HCT116 (cell line): ENCODE results near the gene SUN2. TPM values are rescaled to one million over a fixed set of nuclear protein-coding genes. Genes with fewer than 3 reads are reported as not detected.

Experiments
- ATAC-seq: fragments of 200-7000 bp; cut with Tn5 transposase; 2 replicates; pipeline ENCODE4 v1.9.1; 2020; ENCODE audit warnings: mild to moderate bottlenecking, moderate library complexity
- BruUV-seq: library from RNA; stranded (reverse); fragments of 400-500 nt; replicated peaks from 2 replicates; lab custom pipeline; 2021; lab: Mats Ljungman, UMichigan
- CTCF ChIA-PET: fragments of 300-600 bp; sonication (Branson Sonifier 250); formaldehyde crosslinking; loops from one replicate; lab custom pipeline; 2021; ENCODE audit warnings: antibody characterized with exemption; lab: Charles Lee
- POLR2A ChIA-PET: fragments of 300-600, 350-600 bp; sonication (Branson Sonifier 250); formaldehyde crosslinking; loops from one replicate; lab custom pipeline; 2021; ENCODE audit warnings: antibody characterized with exemption; lab: Charles Lee
- RAD21 ChIA-PET, 2 experiments: fragments of 300-600 bp; sonication (Branson Sonifier 250); formaldehyde crosslinking; loops; one replicate each; lab custom pipeline; 2023; ENCODE audit warnings: low total read pairs in 2 of 2; ENCODE audit not compliant: uncharacterized antibody in 2 of 2, unreplicated experiment in 2 of 2, low non-redundant PET in 1 of 2; lab: Charles Lee
- DNase-seq: peaks from one replicate; pipeline ENCODE4 v3.0.0-alpha.2; 2010; ENCODE audit warnings: low read depth, low spot score
- H2AFZ ChIP-seq: fragments of 200-600 bp; shearing (Covaris generic), sonication (generic); 2 replicates; pipeline ENCODE4 v1.6.1; 2017; ENCODE audit warnings: low read depth, mixed run types, mixed read lengths, antibody characterized with exemption, low read length; ENCODE audit not compliant: poor library complexity, severe bottlenecking
- H3K27ac ChIP-seq: 2 replicates; pipeline ENCODE4 v1.5.1; 2012; ENCODE audit warnings: low read depth, low read length
- H3K27me3 ChIP-seq: fragments of 200-600 bp; sonication (generic); 2 replicates; pipeline ENCODE4 v1.6.1; 2016; ENCODE audit warnings: mixed run types, low read length, mixed read lengths; ENCODE audit not compliant: insufficient read depth
- H3K36me3 ChIP-seq, 2 experiments: fragments of 200-500 bp in 1 of 2; fragments of 200-600 bp in 1 of 2; sonication (Bioruptor generic) in 1 of 2; sonication (generic) in 1 of 2; 2 replicates each; pipeline versions ENCODE4 v1.5.1 to v1.6.1; 2014 to 2016; ENCODE audit warnings: low read length in 2 of 2, inconsistent platforms in 1 of 2, mixed read lengths in 1 of 2, mixed run types in 1 of 2; ENCODE audit not compliant: insufficient read depth in 2 of 2, control insufficient read depth in 1 of 2
- H3K4me1 ChIP-seq, 2 experiments: fragments of 200-600 bp in 1 of 2; sonication (generic) in 1 of 2; 2 replicates each; pipeline versions ENCODE4 v1.5.1 to v1.6.1; 2012 to 2017; ENCODE audit warnings: low read length in 2 of 2, inconsistent platforms in 1 of 2, mild to moderate bottlenecking in 1 of 2, mixed read lengths in 1 of 2, mixed run types in 1 of 2, moderate library complexity in 1 of 2; ENCODE audit not compliant: insufficient read depth in 2 of 2, control insufficient read depth in 1 of 2
- H3K4me2 ChIP-seq: fragments of 200-600 bp; sonication (generic); 2 replicates; pipeline ENCODE4 v1.6.1; 2017; ENCODE audit warnings: mixed run types, low read length, mixed read lengths
- H3K4me3 ChIP-seq, 2 experiments: fragments of 200-600 bp in 1 of 2; sonication (generic) in 1 of 2; replicated peaks in 1 of 2; 2 replicates each; pipeline ENCODE4 v1.5.1; 2011 to 2016; ENCODE audit warnings: low read length in 2 of 2, control low read depth in 1 of 2, low read depth in 1 of 2, mild to moderate bottlenecking in 1 of 2, mixed read lengths in 1 of 2, mixed run types in 1 of 2
- H3K79me2 ChIP-seq: fragments of 200-600 bp; sonication (generic); 2 replicates; pipeline ENCODE4 v1.6.1; 2017; ENCODE audit warnings: mild to moderate bottlenecking, mixed run types, low read length, moderate library complexity, mixed read lengths; ENCODE audit not compliant: insufficient read depth
- H3K9ac ChIP-seq: fragments of 200-600 bp; sonication (generic); 2 replicates; pipeline ENCODE4 v1.6.1; 2016; ENCODE audit warnings: low read length, mixed read lengths
- H3K9me2 ChIP-seq: fragments of 200-600 bp; sonication (generic), shearing (Covaris generic); 2 replicates; pipeline ENCODE4 v1.6.1; 2017; ENCODE audit warnings: mixed run types, mild to moderate bottlenecking, moderate library complexity; ENCODE audit not compliant: insufficient read depth
- H3K9me3 ChIP-seq, 2 experiments: fragments of 200-500 bp in 1 of 2; fragments of 200-600 bp in 1 of 2; sonication (Bioruptor generic) in 1 of 2; sonication (generic) in 1 of 2; 2 replicates each; pipeline ENCODE4 v1.6.1; 2014 to 2017; ENCODE audit warnings: low read length in 2 of 2, mixed read lengths in 2 of 2, inconsistent platforms in 1 of 2, low read depth in 1 of 2, mild to moderate bottlenecking in 1 of 2, mixed run types in 1 of 2, moderate library complexity in 1 of 2; ENCODE audit not compliant: control insufficient read depth in 1 of 2, insufficient read depth in 1 of 2
- H4K20me1 ChIP-seq: fragments of 200-600 bp; sonication (generic), shearing (Covaris generic); 2 replicates; pipeline ENCODE4 v1.6.1; 2017; ENCODE audit warnings: mixed run types, mild to moderate bottlenecking, moderate library complexity; ENCODE audit not compliant: insufficient read depth
- ATF3 ChIP-seq: IDR thresholded peaks from 2 replicates; pipeline ENCODE4 v1.6.1; 2012
- CBX3 ChIP-seq: IDR thresholded peaks from 2 replicates; pipeline ENCODE4 v1.6.1; 2012; ENCODE audit warnings: low read depth
- CEBPB ChIP-seq: IDR thresholded peaks from 2 replicates; pipeline ENCODE4 v1.6.1; 2012; ENCODE audit warnings: low read depth
- CTCF ChIP-seq, 3 experiments: fragments of 200-600 bp in 1 of 3; sonication (generic) in 1 of 3; IDR thresholded peaks in 2 of 3; conservative IDR thresholded peaks in 1 of 3; 2 replicates each; pipeline ENCODE4 v1.5.1; 2012 to 2017; ENCODE audit warnings: low read depth in 2 of 3, low read length in 2 of 3, antibody characterized with exemption in 1 of 3, borderline replicate concordance in 1 of 3, control low read depth in 1 of 3, mild to moderate bottlenecking in 1 of 3, mixed read lengths in 1 of 3, mixed run types in 1 of 3, moderate library complexity in 1 of 3; ENCODE audit not compliant: insufficient read depth in 1 of 3
- EGR1 ChIP-seq: IDR thresholded peaks from 2 replicates; pipeline ENCODE4 v1.6.1; 2012; ENCODE audit warnings: low read depth
- ELF1 ChIP-seq: IDR thresholded peaks from 2 replicates; pipeline ENCODE4 v1.6.1; 2012; ENCODE audit warnings: low read depth, borderline replicate concordance
- EZH2 ChIP-seq: fragments of 200-600 bp; sonication (generic); IDR thresholded peaks from 2 replicates; pipeline ENCODE4 v1.6.1; 2017; ENCODE audit warnings: antibody characterized with exemption, mixed run types
- FOSL1 ChIP-seq: IDR thresholded peaks from 2 replicates; pipeline ENCODE4 v1.6.1; 2012; ENCODE audit warnings: low read depth
- POLR2AphosphoS5 ChIP-seq: IDR thresholded peaks from 2 replicates; pipeline ENCODE4 v1.6.1; 2011; ENCODE audit warnings: mild to moderate bottlenecking, low read depth, low read length, moderate library complexity
- RAD21 ChIP-seq: IDR thresholded peaks from 2 replicates; pipeline ENCODE4 v1.6.1; 2012; ENCODE audit warnings: low read depth, mild to moderate bottlenecking
- SIN3A ChIP-seq: IDR thresholded peaks from 2 replicates; pipeline ENCODE4 v1.6.1; 2012; ENCODE audit warnings: low read depth
- SP1 ChIP-seq: IDR thresholded peaks from 2 replicates; pipeline ENCODE4 v1.6.1; 2012; ENCODE audit warnings: low read depth
- TCF7L2 ChIP-seq: IDR thresholded peaks from 2 replicates; pipeline ENCODE4 v1.7.0; 2011; ENCODE audit warnings: borderline replicate concordance, inconsistent platforms; ENCODE audit not compliant: insufficient read depth, insufficient read length; ENCODE audit errors: extremely low read depth
- ZNF274 ChIP-seq: fragments of 200-500 bp; sonication (Bioruptor generic); IDR thresholded peaks from 2 replicates; pipeline ENCODE4 v1.6.1; 2014; ENCODE audit warnings: mild to moderate bottlenecking, low read depth, low read length, inconsistent platforms
- intact Hi-C: fragments of 100-400 bp; cut with micrococcal nuclease; formaldehyde crosslinking; loops from 2 replicates; pipeline ENCODE4 v1.10.0; 2022
- total RNA-seq: library from RNA; stranded (reverse); gene quantifications from one replicate; pipeline ENCODE4 v1.2.1, GENCODE V29; 2021; ENCODE audit not compliant: unreplicated experiment

Gene SUN2
- total RNA-seq, 1 experiment from 2014 or later: 71.6 TPM

- ChIA-PET POLR2A (no interaction called here), CTCF (interaction anchor here (0.6 to 1.9 kb wide), 11 partner anchors 9 to 673 kb away, joined by 3 to 19 read pairs (median 4); partner anchors contain the start of gene GTPBP1), RAD21 (interaction anchor here in 1 of 2 experiments (0.8 kb wide), 1 partner anchor 44 kb away, joined by 3 read pairs; no protein-coding TSS in a partner anchor)
- BruUV-seq: no TSS peak
- intact Hi-C loops: no loop called here
- H3K9me3 ChIP-seq: no peaks in the 10 kb centered on the region
- no peaks in the 10 kb centered on the region for H4K20me1 ChIP-seq
- peaks cover 52 to 58% of the 10 kb centered on the region in 2 experiments; a peak in 3 of 4 replicates for H3K36me3 ChIP-seq
- no peak overlapping the region for H3K4me2 ChIP-seq
- H3K4me1 ChIP-seq: no peaks in the 10 kb centered on the region
- no peak overlapping the region for H3K9ac ChIP-seq
- no peaks in the 10 kb centered on the region for H3K27me3 ChIP-seq
- H3K4me3 ChIP-seq: no peak overlapping the region
- TF ChIP-seq EGR1 (no peak), ELF1 (no peak), CTCF (IDR thresholded peaks at IDR 0.05 in 2 of 3, conservative IDR thresholded peaks at IDR 0.05 in 1 of 3; ENCODE audit: borderline replicate concordance in 1 of 3, insufficient read depth in 1 of 3, low read depth in 2 of 3, low read length in 2 of 3) (peak in 2 of 3 experiments; percentile 70 to 74; a peak in 4 of 6 replicates), RAD21 (peak; percentile 24; the same call in 1 of the 2 replicates)
- H3K9me2 ChIP-seq: no peaks in the 10 kb centered on the region
- H3K27ac ChIP-seq: no peak overlapping the region
- DNase-seq (no peak), ATAC-seq (peak; percentile 89)
- H2AFZ ChIP-seq: no peak overlapping the region
- no peaks in the 10 kb centered on the region for H3K79me2 ChIP-seq
Measured at GRCh38 chr22:38724926-38725571, 30.7 kb downstream of the SUN2 start.

- H3K27ac ChIP-seq: no peak overlapping the region
- H3K36me3 ChIP-seq: peaks cover 44 to 53% of the 10 kb centered on the region in 2 experiments; a peak in 3 of 4 replicates
- H3K9ac ChIP-seq: no peak overlapping the region
- DNase-seq (no peak), ATAC-seq (no peak)
- no peak overlapping the region for H2AFZ ChIP-seq
- no peaks in the 10 kb centered on the region for H3K9me3 ChIP-seq
- intact Hi-C loops: no loop called here
- no peaks in the 10 kb centered on the region for H3K27me3 ChIP-seq
- ChIA-PET CTCF (interaction anchor here (1.1 to 2.0 kb wide), 9 partner anchors 9 to 672 kb away, joined by 3 to 19 read pairs (median 4); partner anchors contain the start of gene GTPBP1), POLR2A (no interaction called here), RAD21 (no interaction called here)
- H3K4me3 ChIP-seq: no peak overlapping the region
- peaks cover 5% of the 10 kb centered on the region for H3K79me2 ChIP-seq
- BruUV-seq: no TSS peak
- H3K4me2 ChIP-seq: no peak overlapping the region
- peaks cover 0 to under 1% of the 10 kb centered on the region in 2 experiments; a peak in 1 of 4 replicates for H3K4me1 ChIP-seq
- no peaks in the 10 kb centered on the region for H4K20me1 ChIP-seq
- no peaks in the 10 kb centered on the region for H3K9me2 ChIP-seq
- no peak for TF ChIP-seq SIN3A
- no peak for TF ChIP-seq SP1
- no peak for TF ChIP-seq CBX3
- TF ChIP-seq FOSL1: no peak
- no peak for TF ChIP-seq TCF7L2
- TF ChIP-seq EZH2: no peak
- no peak for TF ChIP-seq ZNF274
- no peak for TF ChIP-seq RAD21
- no peak for TF ChIP-seq POLR2AphosphoS5
- TF ChIP-seq ELF1: no peak
- TF ChIP-seq CTCF (IDR thresholded peaks at IDR 0.05 in 2 of 3, conservative IDR thresholded peaks at IDR 0.05 in 1 of 3; ENCODE audit: borderline replicate concordance in 1 of 3, insufficient read depth in 1 of 3, low read depth in 2 of 3, low read length in 2 of 3): no peak
- no peak for TF ChIP-seq ATF3
- TF ChIP-seq CEBPB: no peak
Measured at GRCh38 chr22:38724176-38724575, 31.6 kb downstream of the SUN2 start.
